Stomach (tissue), 4 donors: ENCODE data around the gene ZNF492.

Experiments used
- CTCF ChIP-seq, 7 experiments: fragments of 450-650 bp in 4 of 7; fragments of 200-600 bp in 3 of 7; sonication (generic) in 3 of 7; IDR thresholded peaks; one replicate each; pipeline ENCODE4 v1.5.1; 2016 to 2019; ENCODE audit warnings: antibody characterized with exemption in 7 of 7, control low read depth in 2 of 7, mild to moderate bottlenecking in 1 of 7
- EP300 ChIP-seq: sonication (generic); formaldehyde crosslinking; IDR thresholded peaks from one replicate; pipeline ENCODE4 v1.6.1; 2017; ENCODE audit warnings: antibody characterized with exemption
- POLR2A ChIP-seq, 4 donors: fragments of 450-650 bp; IDR thresholded peaks; one replicate each; pipeline ENCODE4 v1.6.1; 2016; ENCODE audit warnings: antibody characterized with exemption in 4 of 4, control low read depth in 2 of 4, mild to moderate bottlenecking in 1 of 4, moderate library complexity in 1 of 4
- POLR2AphosphoS5 ChIP-seq, 3 donors: sonication (generic); formaldehyde crosslinking; IDR thresholded peaks; one replicate each; pipeline ENCODE4 v1.6.1; 2016; ENCODE audit warnings: antibody characterized with exemption in 3 of 3

- TF ChIP-seq CTCF (IDR thresholded peaks at IDR 0.05), result no peak
- TF ChIP-seq POLR2A (IDR thresholded peaks at IDR 0.05), result no peak
- no peak for TF ChIP-seq POLR2AphosphoS5 (IDR thresholded peaks at IDR 0.05)
- no peak for TF ChIP-seq EP300
Measured at GRCh38 chr19:22708983-22709382, 74.9 kb downstream of the ZNF492 start.
